K562 (cell line): Measurements from ENCODE around the gene AHSG. TPM values are rescaled to one million over a fixed set of nuclear protein-coding genes. Genes with fewer than 3 reads are reported as not detected.

ENCODE experiments used
- ETV1 ChIP-seq: fragments of 450-650 bp; conservative IDR thresholded peaks from 2 replicates; pipeline ENCODE4 v1.6.1; 2016; ENCODE audit warnings: missing genetic modification characterization, control low read depth, low read depth, missing compliant biosample characterization
- HIVEP1 ChIP-seq: fragments of 250-450 bp; sonication (Bioruptor Pico); IDR thresholded peaks from 2 replicates; pipeline ENCODE4 v1.4.0; 2020; ENCODE audit warnings: mild to moderate bottlenecking
- POLR3A ChIP-seq: IDR thresholded peaks from 2 replicates; pipeline ENCODE4 v1.6.1; 2011; ENCODE audit warnings: borderline replicate concordance, mild to moderate bottlenecking, moderate library complexity; ENCODE audit not compliant: insufficient read length, insufficient read depth; ENCODE audit errors: extremely low read depth
- REST ChIP-seq, 2 experiments: fragments of 450-650 bp; formaldehyde crosslinking in 1 of 2; IDR thresholded peaks; 2 replicates each; pipeline versions ENCODE4 v1.4.0 to v1.6.1; 2014 to 2020; ENCODE audit warnings: mild to moderate bottlenecking in 2 of 2, borderline replicate concordance in 1 of 2, low read depth in 1 of 2
- SIN3B ChIP-seq: fragments of 450-650 bp; IDR thresholded peaks from 2 replicates; pipeline ENCODE4 v1.6.1; 2017; ENCODE audit warnings: low read depth, mild to moderate bottlenecking, moderate library complexity
- SRF ChIP-seq, 2 experiments: fragments of 250-450, 450-650 bp in 1 of 2; sonication (Bioruptor Pico) in 1 of 2; sonication (generic) in 1 of 2; formaldehyde crosslinking; IDR thresholded peaks; 2 replicates each; pipeline versions ENCODE4 v1.5.0 to v1.5.1; 2020 to 2022; ENCODE audit warnings: mild to moderate bottlenecking in 1 of 2, missing genetic modification reagents in 1 of 2
- ZNF253 ChIP-seq: fragments of 250-450 bp; sonication (Bioruptor Pico); conservative IDR thresholded peaks from 2 replicates; pipeline ENCODE4 v1.6.1; 2021; ENCODE audit warnings: mild to moderate bottlenecking
- ZNF57 ChIP-seq: fragments of 450-650 bp; formaldehyde crosslinking; IDR thresholded peaks from 2 replicates; pipeline ENCODE4 v1.4.0; 2020; ENCODE audit warnings: mild to moderate bottlenecking, moderate library complexity
- ZNF740 ChIP-seq, 3 experiments: fragments of 200-800 bp in 1 of 3; sonication (Bioruptor generic) in 1 of 3; sonication (generic) in 1 of 3; formaldehyde crosslinking in 1 of 3; IDR thresholded peaks; 2 replicates each; pipeline versions ENCODE4 v1.6.1 to v1.8.0; 2016 to 2022; ENCODE audit warnings: mild to moderate bottlenecking in 2 of 3, missing compliant biosample characterization in 2 of 3, missing genetic modification characterization in 2 of 3, missing genetic modification reagents in 1 of 3
- ZNF764 ChIP-seq: fragments of 250-450 bp; sonication (Bioruptor Pico); IDR thresholded peaks from 2 replicates; pipeline ENCODE4 v1.4.0; 2020; ENCODE audit warnings: low read depth, mild to moderate bottlenecking, moderate library complexity
- polyA plus RNA-seq, 8 experiments: library from polyadenylated mRNA; depleted of rRNA in 4 of 8; stranded (reverse) in 5 of 8; unstranded in 3 of 8; fragments of >200 nt; fragmentation: Nextera tagmentation in 2 of 8; fragmentation: Illumina TruSeq in 1 of 8; extraction: Ambion mirVana in 2 of 8; extraction: Trizol in 1 of 8; gene quantifications; 2 replicates each; pipeline versions ENCODE4 v1.2.1 to v1.2.3, GENCODE V29; 2011 to 2014; ENCODE audit warnings: inconsistent platforms in 1 of 8, missing spikeins in 1 of 8
- total RNA-seq, 7 experiments: library from RNA; depleted of rRNA in 6 of 7; stranded (reverse); fragments of >200 nt in 6 of 7; fragmentation: Illumina TruSeq in 2 of 7; extraction: Trizol in 2 of 7; gene quantifications; 2 replicates each; pipeline versions ENCODE4 v1.2.1 to v1.2.3, GENCODE V29; 2011 to 2021; ENCODE audit warnings: low replicate concordance in 1 of 7

Gene AHSG
- total and polyA plus RNA-seq, 9 of the 15 experiments (the other 6 are each of a cell fraction or from before 2014, with no cell fraction given) = 0.69 TPM; not detected in 8

GRCh38 chr3:186596568-186597287, 16.1 kb upstream of the AHSG start (continued):
- peak; percentile 49 for TF ChIP-seq REST (IDR thresholded peaks at IDR 0.05; ENCODE audit: borderline replicate concordance)
- no peak for TF ChIP-seq REST (CRISPR knock-in tag; IDR thresholded peaks at IDR 0.05; ENCODE audit: low read depth)
- TF ChIP-seq ZNF253 (CRISPR knock-in tag) = no peak
- no peak for TF ChIP-seq SRF (CRISPR knock-in tag; IDR thresholded peaks at IDR 0.05)
- TF ChIP-seq POLR3A = no peak
- peak; percentile 45; the same call in 1 of the 2 replicates for TF ChIP-seq ETV1 (tag)
- no peak for TF ChIP-seq ZNF764 (CRISPR knock-in tag)
- TF ChIP-seq HIVEP1 (CRISPR knock-in tag) = no peak
- no peak for TF ChIP-seq ZNF740 (CRISPR knock-in tag; IDR thresholded peaks at IDR 0.05)
- TF ChIP-seq ZNF740 (tag; IDR thresholded peaks at IDR 0.05) = peak in 1 of 2 experiments; percentile 41; a peak in 1 of 4 replicates
- TF ChIP-seq ZNF57 = no peak
- no peak for TF ChIP-seq SIN3B
